ENCODE data around the gene ZNF343.

DNA sequence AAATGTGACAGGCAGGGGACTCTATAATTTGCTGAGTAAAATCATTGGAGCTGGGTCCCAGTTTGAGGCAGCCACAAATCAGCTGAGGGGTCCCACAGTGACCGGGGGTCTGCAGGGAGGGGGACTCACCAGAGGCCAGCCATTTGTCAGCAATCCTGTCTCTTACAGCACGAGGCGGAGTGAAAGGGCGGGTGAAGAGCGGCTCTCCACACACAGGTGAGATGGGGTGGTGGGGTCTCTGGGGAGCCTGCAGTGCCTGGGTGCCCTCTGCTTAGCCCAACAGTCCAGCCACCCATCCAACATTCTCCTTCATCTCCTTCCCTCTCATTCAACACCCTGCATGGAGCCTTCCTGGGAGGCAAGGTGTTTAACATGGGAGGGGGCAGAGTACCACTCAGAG lies 28.4 kb upstream of the ZNF343 start:
- TF ChIP-seq, protein P1, sequence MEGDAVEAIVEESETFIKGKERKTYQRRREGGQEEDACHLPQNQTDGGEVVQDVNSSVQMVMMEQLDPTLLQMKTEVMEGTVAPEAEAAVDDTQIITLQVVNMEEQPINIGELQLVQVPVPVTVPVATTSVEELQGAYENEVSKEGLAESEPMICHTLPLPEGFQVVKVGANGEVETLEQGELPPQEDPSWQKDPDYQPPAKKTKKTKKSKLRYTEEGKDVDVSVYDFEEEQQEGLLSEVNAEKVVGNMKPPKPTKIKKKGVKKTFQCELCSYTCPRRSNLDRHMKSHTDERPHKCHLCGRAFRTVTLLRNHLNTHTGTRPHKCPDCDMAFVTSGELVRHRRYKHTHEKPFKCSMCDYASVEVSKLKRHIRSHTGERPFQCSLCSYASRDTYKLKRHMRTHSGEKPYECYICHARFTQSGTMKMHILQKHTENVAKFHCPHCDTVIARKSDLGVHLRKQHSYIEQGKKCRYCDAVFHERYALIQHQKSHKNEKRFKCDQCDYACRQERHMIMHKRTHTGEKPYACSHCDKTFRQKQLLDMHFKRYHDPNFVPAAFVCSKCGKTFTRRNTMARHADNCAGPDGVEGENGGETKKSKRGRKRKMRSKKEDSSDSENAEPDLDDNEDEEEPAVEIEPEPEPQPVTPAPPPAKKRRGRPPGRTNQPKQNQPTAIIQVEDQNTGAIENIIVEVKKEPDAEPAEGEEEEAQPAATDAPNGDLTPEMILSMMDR (IDR thresholded peaks at IDR 0.05) = no peak
- TF ChIP-seq, protein P2, sequence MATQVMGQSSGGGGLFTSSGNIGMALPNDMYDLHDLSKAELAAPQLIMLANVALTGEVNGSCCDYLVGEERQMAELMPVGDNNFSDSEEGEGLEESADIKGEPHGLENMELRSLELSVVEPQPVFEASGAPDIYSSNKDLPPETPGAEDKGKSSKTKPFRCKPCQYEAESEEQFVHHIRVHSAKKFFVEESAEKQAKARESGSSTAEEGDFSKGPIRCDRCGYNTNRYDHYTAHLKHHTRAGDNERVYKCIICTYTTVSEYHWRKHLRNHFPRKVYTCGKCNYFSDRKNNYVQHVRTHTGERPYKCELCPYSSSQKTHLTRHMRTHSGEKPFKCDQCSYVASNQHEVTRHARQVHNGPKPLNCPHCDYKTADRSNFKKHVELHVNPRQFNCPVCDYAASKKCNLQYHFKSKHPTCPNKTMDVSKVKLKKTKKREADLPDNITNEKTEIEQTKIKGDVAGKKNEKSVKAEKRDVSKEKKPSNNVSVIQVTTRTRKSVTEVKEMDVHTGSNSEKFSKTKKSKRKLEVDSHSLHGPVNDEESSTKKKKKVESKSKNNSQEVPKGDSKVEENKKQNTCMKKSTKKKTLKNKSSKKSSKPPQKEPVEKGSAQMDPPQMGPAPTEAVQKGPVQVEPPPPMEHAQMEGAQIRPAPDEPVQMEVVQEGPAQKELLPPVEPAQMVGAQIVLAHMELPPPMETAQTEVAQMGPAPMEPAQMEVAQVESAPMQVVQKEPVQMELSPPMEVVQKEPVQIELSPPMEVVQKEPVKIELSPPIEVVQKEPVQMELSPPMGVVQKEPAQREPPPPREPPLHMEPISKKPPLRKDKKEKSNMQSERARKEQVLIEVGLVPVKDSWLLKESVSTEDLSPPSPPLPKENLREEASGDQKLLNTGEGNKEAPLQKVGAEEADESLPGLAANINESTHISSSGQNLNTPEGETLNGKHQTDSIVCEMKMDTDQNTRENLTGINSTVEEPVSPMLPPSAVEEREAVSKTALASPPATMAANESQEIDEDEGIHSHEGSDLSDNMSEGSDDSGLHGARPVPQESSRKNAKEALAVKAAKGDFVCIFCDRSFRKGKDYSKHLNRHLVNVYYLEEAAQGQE (IDR thresholded peaks at IDR 0.05; ENCODE audit: insufficient read depth in 1 of 2, low read depth in 2 of 2, low read length in 1 of 2) = no peak
- no peak for TF ChIP-seq POLR2AphosphoS5 (IDR thresholded peaks at IDR 0.05; ENCODE audit: low read depth, low read length)
- no peak for TF ChIP-seq TCF7L2 (IDR thresholded peaks at IDR 0.05; ENCODE audit: low read depth, low read length)
